ENCODE data around the gene FCER2. TPM values are rescaled to one million over a fixed set of nuclear protein-coding genes. Genes with fewer than 3 reads are reported as not detected.
A peak's percentile ranks its signal among the peaks of the same experiment; 100 is the strongest.

FCER2 gene
- total RNA-seq, 1 donor, result 2.7 TPM

- no peak for DNase-seq (ENCODE audit: low read depth in 2 of 3, low spot score in 2 of 3)
These were observed 2.5 kb upstream of the FCER2 start for GRCh38 chr19:7704280-7705060.

- no peak for DNase-seq (ENCODE audit: low read depth in 2 of 3, low spot score in 2 of 3)
These were observed 1.4 kb upstream of the FCER2 start for GRCh38 chr19:7703332-7703731.

GRCh38 chr19:7701049-7701653 lies 780 bp downstream of the FCER2 start:
- DNase-seq (ENCODE audit: low read depth in 2 of 3, low spot score in 2 of 3), result no peak

GRCh38 chr19:7699417-7700401 lies 2.2 kb downstream of the FCER2 start:
- DNase-seq (ENCODE audit: low read depth in 2 of 3, low spot score in 2 of 3), result peak in 2 of 3 donors; percentile 41 to 57

GRCh38 chr19:7699003-7699402 lies 2.9 kb downstream of the FCER2 start:
- DNase-seq (ENCODE audit: low read depth in 2 of 3, low spot score in 2 of 3), result no peak

- no peak for DNase-seq (ENCODE audit: low read depth in 2 of 3, low spot score in 2 of 3)
These were observed 3.3 kb downstream of the FCER2 start for GRCh38 chr19:7698583-7698982.

- DNase-seq (ENCODE audit: low read depth in 2 of 3, low spot score in 2 of 3), result no peak
These were observed 4.1 kb downstream of the FCER2 start for GRCh38 chr19:7697721-7698287.

GRCh38 chr19:7694499-7694898 lies 7.4 kb downstream of the FCER2 start:
- DNase-seq (ENCODE audit: low read depth in 2 of 3, low spot score in 2 of 3), result no peak

- DNase-seq (ENCODE audit: low read depth in 2 of 3, low spot score in 2 of 3), result no peak
These were observed 9.4 kb downstream of the FCER2 start for GRCh38 chr19:7692417-7693088.

- no peak for DNase-seq (ENCODE audit: low read depth in 2 of 3, low spot score in 2 of 3)
These were observed 10.4 kb downstream of the FCER2 start for GRCh38 chr19:7691497-7691896.

GRCh38 chr19:7690779-7691258 lies 11.1 kb downstream of the FCER2 start:
- no peak for DNase-seq (ENCODE audit: low read depth in 2 of 3, low spot score in 2 of 3)

GRCh38 chr19:7689165-7689564 lies 12.8 kb downstream of the FCER2 start:
- DNase-seq (ENCODE audit: low read depth in 2 of 3, low spot score in 2 of 3), result no peak

GRCh38 chr19:7687177-7687576 lies 14.8 kb downstream of the FCER2 start:
- no peak for DNase-seq (ENCODE audit: low read depth in 2 of 3, low spot score in 2 of 3)

GRCh38 chr19:7685546-7686445 lies 16.1 kb downstream of the FCER2 start:
- DNase-seq (ENCODE audit: low read depth in 2 of 3, low spot score in 2 of 3), result no peak

GRCh38 chr19:7682175-7682855 lies 19.6 kb downstream of the FCER2 start:
- no peak for DNase-seq (ENCODE audit: low read depth in 2 of 3, low spot score in 2 of 3)

- DNase-seq (ENCODE audit: low read depth in 2 of 3, low spot score in 2 of 3), result peak; percentile 62 to 95 (median 93)
These were observed 20.4 kb downstream of the FCER2 start for GRCh38 chr19:7681340-7682174.

GRCh38 chr19:7680606-7681339 lies 21.2 kb downstream of the FCER2 start, which contains the start of gene TRAPPC5:
Gene TRAPPC5 (plus strand): TSS chr19:7680833. CDS start chr19:7682254, 1,421 bp downstream.
- DNase-seq (ENCODE audit: low read depth in 2 of 3, low spot score in 2 of 3), result peak; percentile 85 to 89 (median 85)

Measured in hematopoietic multipotent progenitor cell (in vitro differentiated cells).